ENCODE data around the gene NASP.
"Not testable (repeated sequence)": the region's sequence is repeated elsewhere in the genome, so short reads cannot be mapped to it uniquely, and the experiment has no call there.

NASP gene

DNA sequence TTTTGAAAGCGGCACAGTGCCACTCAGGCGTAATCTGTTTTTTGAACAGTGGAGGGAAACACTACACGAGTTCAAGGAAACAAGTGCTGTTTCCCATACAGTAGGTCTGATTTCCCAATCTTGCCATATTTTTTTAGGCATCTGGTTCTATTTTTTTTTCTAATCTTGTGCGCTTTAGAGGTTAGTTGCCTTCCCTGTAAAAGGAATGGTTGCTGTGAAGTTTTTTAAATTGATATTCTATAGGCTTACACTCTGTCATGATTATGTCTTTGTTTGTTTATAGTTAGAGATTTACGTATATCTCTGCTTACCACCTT lies 1.2 kb downstream of the NASP start:
- peak overlapping the region; percentile 97 for H3K4me3 ChIP-seq (ENCODE audit: low read depth, low read length)
- TF ChIP-seq, protein P1, sequence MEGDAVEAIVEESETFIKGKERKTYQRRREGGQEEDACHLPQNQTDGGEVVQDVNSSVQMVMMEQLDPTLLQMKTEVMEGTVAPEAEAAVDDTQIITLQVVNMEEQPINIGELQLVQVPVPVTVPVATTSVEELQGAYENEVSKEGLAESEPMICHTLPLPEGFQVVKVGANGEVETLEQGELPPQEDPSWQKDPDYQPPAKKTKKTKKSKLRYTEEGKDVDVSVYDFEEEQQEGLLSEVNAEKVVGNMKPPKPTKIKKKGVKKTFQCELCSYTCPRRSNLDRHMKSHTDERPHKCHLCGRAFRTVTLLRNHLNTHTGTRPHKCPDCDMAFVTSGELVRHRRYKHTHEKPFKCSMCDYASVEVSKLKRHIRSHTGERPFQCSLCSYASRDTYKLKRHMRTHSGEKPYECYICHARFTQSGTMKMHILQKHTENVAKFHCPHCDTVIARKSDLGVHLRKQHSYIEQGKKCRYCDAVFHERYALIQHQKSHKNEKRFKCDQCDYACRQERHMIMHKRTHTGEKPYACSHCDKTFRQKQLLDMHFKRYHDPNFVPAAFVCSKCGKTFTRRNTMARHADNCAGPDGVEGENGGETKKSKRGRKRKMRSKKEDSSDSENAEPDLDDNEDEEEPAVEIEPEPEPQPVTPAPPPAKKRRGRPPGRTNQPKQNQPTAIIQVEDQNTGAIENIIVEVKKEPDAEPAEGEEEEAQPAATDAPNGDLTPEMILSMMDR (IDR thresholded peaks at IDR 0.05; ENCODE audit: control insufficient read depth, extremely low read depth, insufficient read depth): no peak
- DNase-seq (ENCODE audit: low read depth): no peak

DNA sequence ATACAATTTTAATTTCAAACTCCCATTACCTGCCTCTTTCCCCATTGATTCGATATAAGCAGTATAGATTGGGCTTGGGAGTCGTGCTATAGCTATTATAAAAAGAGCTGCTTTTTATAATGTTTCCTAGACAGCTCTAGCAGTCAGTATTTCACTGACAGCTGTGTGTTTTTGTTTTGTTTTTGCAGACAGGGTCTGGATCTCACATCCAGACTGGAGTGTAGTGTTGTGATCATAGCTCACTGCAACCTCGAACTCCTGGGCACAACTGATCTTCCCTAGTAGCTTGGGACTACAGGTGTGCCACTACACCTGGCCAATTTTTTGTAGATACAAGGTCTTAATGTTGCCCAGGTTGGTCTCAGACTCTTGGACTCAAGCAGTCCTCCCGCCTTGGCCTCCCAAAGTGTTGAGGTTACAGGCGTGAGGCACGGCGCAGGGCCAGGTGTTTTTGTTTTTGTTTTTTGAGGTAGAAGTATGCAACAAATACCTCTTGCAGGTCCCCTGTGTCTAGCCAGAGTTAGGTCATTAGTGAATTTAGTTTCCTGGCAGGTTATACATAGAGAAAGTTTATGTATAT lies 1.7 kb downstream of the NASP start:
- TF ChIP-seq, protein P1 (IDR thresholded peaks at IDR 0.05; ENCODE audit: control insufficient read depth, extremely low read depth, insufficient read depth): no peak
- no peak for DNase-seq (ENCODE audit: low read depth)
- peak overlapping the region; percentile 97 for H3K4me3 ChIP-seq (ENCODE audit: low read depth, low read length)

DNA sequence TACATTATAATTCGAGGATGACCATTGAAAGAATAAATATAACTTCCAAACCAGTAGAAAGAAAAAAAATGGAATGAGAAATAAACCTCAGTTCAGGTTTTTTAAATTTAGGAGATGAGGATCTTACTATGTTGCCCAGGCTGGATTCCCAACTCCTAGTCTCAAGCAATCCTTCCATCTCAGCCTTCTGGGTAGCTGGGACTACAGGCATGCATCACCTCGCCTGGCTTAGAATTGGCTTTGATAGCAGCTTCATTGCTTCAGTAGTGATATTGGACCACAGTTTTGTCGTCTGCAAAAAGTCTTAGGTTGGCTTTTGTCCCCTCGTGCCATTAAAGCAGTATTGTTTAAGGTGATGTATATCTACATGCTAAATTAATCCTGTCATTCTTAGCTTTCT lies 2.9 kb downstream of the NASP start:
- no peak overlapping the region for H3K4me3 ChIP-seq (ENCODE audit: low read depth, low read length)
- TF ChIP-seq, protein P1 (IDR thresholded peaks at IDR 0.05; ENCODE audit: control insufficient read depth, extremely low read depth, insufficient read depth): no peak
- no peak for DNase-seq (ENCODE audit: low read depth)

DNA sequence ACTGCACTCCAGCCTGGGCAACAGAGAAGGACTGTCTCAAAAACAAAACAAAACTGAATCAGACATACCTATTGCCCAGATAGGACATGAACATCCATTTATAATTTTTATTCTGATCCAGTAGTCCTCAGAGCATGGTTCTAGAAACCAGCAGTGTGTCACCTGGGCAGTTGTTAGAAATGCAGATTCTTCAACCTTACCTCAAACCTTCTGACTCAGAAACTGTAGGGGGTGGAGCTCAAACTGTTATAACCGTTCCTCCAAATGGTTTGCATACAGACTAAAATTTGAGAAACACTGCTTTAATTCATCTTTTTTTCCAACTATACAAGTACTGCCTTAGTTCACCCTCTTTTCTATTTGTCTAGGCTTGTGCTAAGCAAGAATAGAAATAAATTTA lies 6.0 kb downstream of the NASP start:
- H3K4me3 ChIP-seq (ENCODE audit: low read depth, low read length): peak overlapping the region; percentile 36
- DNase-seq (ENCODE audit: low read depth): no peak
- TF ChIP-seq, protein P1 (IDR thresholded peaks at IDR 0.05; ENCODE audit: control insufficient read depth, extremely low read depth, insufficient read depth): no peak

DNA sequence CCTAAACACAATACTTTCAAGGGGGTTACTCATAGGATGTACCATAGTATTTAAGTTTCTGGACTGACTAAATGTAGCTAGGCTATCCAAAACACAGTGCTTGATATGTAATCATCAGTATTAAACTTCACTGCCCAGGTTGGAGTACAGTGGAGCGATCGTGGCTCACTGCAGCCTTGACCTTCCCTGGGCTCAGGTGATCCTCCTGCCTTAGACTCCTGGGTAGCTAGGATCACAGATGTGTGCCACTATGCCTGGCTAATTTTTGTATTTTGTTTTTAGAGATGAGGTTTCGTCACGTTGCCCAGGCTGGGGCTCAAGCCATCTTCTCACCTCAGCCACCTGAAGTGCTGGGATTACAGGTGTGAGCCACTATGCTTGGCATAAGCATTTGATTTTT lies 10.6 kb downstream of the NASP start:
- TF ChIP-seq, protein P1 (IDR thresholded peaks at IDR 0.05; ENCODE audit: control insufficient read depth, extremely low read depth, insufficient read depth): no peak
- no peak overlapping the region for H3K4me3 ChIP-seq (ENCODE audit: low read depth, low read length)
- DNase-seq (ENCODE audit: low read depth): no peak

DNA sequence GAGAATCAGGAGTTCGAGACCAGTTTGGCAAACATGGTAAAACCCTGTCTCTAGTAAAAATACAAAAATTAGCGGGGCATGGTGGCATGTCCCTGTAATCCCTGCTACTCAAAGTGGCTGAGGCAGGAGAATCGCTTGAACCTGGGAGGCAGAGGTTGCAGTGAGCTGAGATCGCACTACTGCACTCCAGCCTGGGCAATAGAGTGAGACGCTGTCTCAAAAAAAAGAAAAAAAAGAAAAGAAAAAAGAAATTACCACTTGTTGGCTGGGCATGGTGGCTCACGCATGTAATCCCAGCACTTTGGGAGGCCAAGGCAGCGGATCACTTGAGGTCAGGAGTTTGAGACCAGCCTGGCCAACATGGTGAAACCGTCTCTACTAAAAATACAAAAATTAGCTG lies 12.9 kb downstream of the NASP start:
- not testable (repeated sequence) for DNase-seq (ENCODE audit: low read depth); H3K4me3 ChIP-seq (ENCODE audit: low read depth, low read length)

DNA sequence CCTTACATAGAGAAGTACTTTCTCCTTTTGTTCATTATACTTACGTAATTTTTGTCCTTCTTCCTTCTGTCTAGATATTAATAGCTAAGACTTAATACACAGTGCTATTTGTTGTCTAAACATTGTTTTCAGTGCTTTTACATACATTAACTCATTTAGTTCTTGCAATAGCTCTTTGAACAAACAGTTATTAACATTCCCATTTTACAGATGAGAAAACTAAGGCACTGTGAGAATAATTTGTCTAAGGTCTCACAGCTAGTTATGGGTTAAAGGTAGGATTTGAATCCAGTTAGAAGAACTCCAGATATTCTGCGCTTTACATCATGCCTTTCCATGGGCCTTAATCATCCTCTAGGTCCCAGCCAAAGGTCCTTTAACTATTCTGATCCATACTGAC lies 20.4 kb downstream of the NASP start:
- TF ChIP-seq, protein P1 (IDR thresholded peaks at IDR 0.05; ENCODE audit: control insufficient read depth, extremely low read depth, insufficient read depth): no peak

More for the DNA sequence above, 20.4 kb downstream of the NASP start:
- no peak overlapping the region for H3K4me3 ChIP-seq (ENCODE audit: low read depth, low read length)
- no peak for DNase-seq (ENCODE audit: low read depth)
